GM18519 (cell line): ENCODE measurements around the gene RAB20.
"Not testable (repeated sequence)": the region's sequence is repeated elsewhere in the genome, so short reads cannot be mapped to it uniquely, and the experiment has no call there.

ENCODE experiments used
- ATAC-seq: cut with Tn5 transposase; IDR thresholded peaks from one replicate; pipeline ENCODE4 v1.9.1; 2021; ENCODE audit warnings: mild to moderate bottlenecking, moderate library complexity; ENCODE audit not compliant: unreplicated experiment, low FRiP score

RAB20 gene

GRCh38 chr13:110512198-110512740, 49.3 kb downstream of the RAB20 start:
- ATAC-seq, result no peak

GRCh38 chr13:110511509-110512181, 49.9 kb downstream of the RAB20 start:
- ATAC-seq, result no peak

GRCh38 chr13:110509971-110510786, 51.3 kb downstream of the RAB20 start:
- peak; percentile 78 for ATAC-seq

- no peak for ATAC-seq
These were observed 52.0 kb downstream of the RAB20 start for GRCh38 chr13:110509478-110509926.

GRCh38 chr13:110507678-110508381, 53.7 kb downstream of the RAB20 start:
- ATAC-seq, result no peak

- ATAC-seq, result no peak
These were observed 54.5 kb downstream of the RAB20 start for GRCh38 chr13:110506859-110507566.

GRCh38 chr13:110506396-110506795, 55.1 kb downstream of the RAB20 start:
- no peak for ATAC-seq

- ATAC-seq, result no peak
These were observed 55.9 kb downstream of the RAB20 start for GRCh38 chr13:110505594-110505993.

GRCh38 chr13:110503979-110504499, 57.5 kb downstream of the RAB20 start:
- ATAC-seq, result no peak

- ATAC-seq, result no peak
These were observed 58.3 kb downstream of the RAB20 start for GRCh38 chr13:110503037-110503901.

GRCh38 chr13:110501188-110501587, 60.3 kb downstream of the RAB20 start:
- no peak for ATAC-seq

GRCh38 chr13:110500341-110500740, 61.2 kb downstream of the RAB20 start:
- no peak for ATAC-seq

- no peak for ATAC-seq
These were observed 61.8 kb downstream of the RAB20 start for GRCh38 chr13:110499621-110500281.

GRCh38 chr13:110498765-110499164, 62.8 kb downstream of the RAB20 start:
- no peak for ATAC-seq

- no peak for ATAC-seq
These were observed 63.2 kb downstream of the RAB20 start for GRCh38 chr13:110498327-110498726.

- ATAC-seq, result not testable (repeated sequence)
These were observed 63.6 kb downstream of the RAB20 start for GRCh38 chr13:110497896-110498295.

- no peak for ATAC-seq
These were observed 64.5 kb downstream of the RAB20 start for GRCh38 chr13:110497003-110497402.

GRCh38 chr13:110496281-110496680, 65.2 kb downstream of the RAB20 start:
- ATAC-seq, result no peak

- ATAC-seq, result no peak
These were observed 65.6 kb downstream of the RAB20 start for GRCh38 chr13:110495881-110496280.
